Stimulated activated CD8-positive, alpha-beta memory T cell treated with anti-CD3 and anti-CD28 coated beads, Interleukin-15, amount 100 ng/mL, for 4 hours (primary cell): ENCODE results near the gene ZNF25.
"Not testable (repeated sequence)": the region's sequence is repeated elsewhere in the genome, so short reads cannot be mapped to it uniquely, and the experiment has no call there.

Experiments used
- DNase-seq, 2 donors: peaks; one replicate each; pipeline ENCODE4 v3.0.0-alpha.2; 2020; ENCODE audit warnings: low read depth in 2 of 2

The ZNF25 gene

GRCh38 chr10:37976091-37976879 is at the start of gene ZNF25:
Gene ZNF25, minus strand, starts transcription at chr10:37976647. Its CDS starts 4,925 bp downstream, at chr10:37971722.
- DNase-seq: peak; percentile 93 to 96

- no peak for DNase-seq
Measured at GRCh38 chr10:38025283-38025682, 48.8 kb upstream of the ZNF25 start.

GRCh38 chr10:38019124-38019523 is 42.7 kb upstream of the ZNF25 start:
- not testable (repeated sequence) for DNase-seq

- DNase-seq: no peak
Measured at GRCh38 chr10:38016354-38016753, 39.9 kb upstream of the ZNF25 start.

GRCh38 chr10:38010119-38010903 is 33.9 kb upstream of the ZNF25 start, which contains the start of gene ZNF33A:
Gene ZNF33A, plus strand, starts transcription at chr10:38010675. Its CDS starts 1,667 bp downstream, at chr10:38012342.
- peak; percentile 80 to 86 for DNase-seq

- DNase-seq: no peak
Measured at GRCh38 chr10:38007991-38008390, 31.5 kb upstream of the ZNF25 start.

- DNase-seq: no peak
Measured at GRCh38 chr10:38007551-38007950, 31.1 kb upstream of the ZNF25 start.

GRCh38 chr10:38003588-38003987 is 27.1 kb upstream of the ZNF25 start:
- DNase-seq: no peak

- no peak for DNase-seq
Measured at GRCh38 chr10:38003026-38003425, 26.6 kb upstream of the ZNF25 start.

- not testable (repeated sequence) for DNase-seq
Measured at GRCh38 chr10:38000474-38000873, 24.0 kb upstream of the ZNF25 start.

- DNase-seq: not testable (repeated sequence)
Measured at GRCh38 chr10:37998920-37999319, 22.5 kb upstream of the ZNF25 start.

- no peak for DNase-seq
Measured at GRCh38 chr10:37992083-37992482, 15.6 kb upstream of the ZNF25 start.

GRCh38 chr10:37991655-37992054 is 15.2 kb upstream of the ZNF25 start:
- DNase-seq: no peak

- no peak for DNase-seq
Measured at GRCh38 chr10:37976880-37977203, 395 bp upstream of the ZNF25 start.

GRCh38 chr10:37975401-37975991 is 951 bp downstream of the ZNF25 start:
- no peak for DNase-seq

GRCh38 chr10:37972396-37972795 is 4.1 kb downstream of the ZNF25 start:
- no peak for DNase-seq

GRCh38 chr10:37965006-37965405 is 11.4 kb downstream of the ZNF25 start:
- DNase-seq: no peak

- no peak for DNase-seq
Measured at GRCh38 chr10:37960591-37961137, 15.8 kb downstream of the ZNF25 start.

- no peak for DNase-seq
Measured at GRCh38 chr10:37957841-37958240, 18.6 kb downstream of the ZNF25 start.

- DNase-seq: no peak
Measured at GRCh38 chr10:37952926-37953325, 23.5 kb downstream of the ZNF25 start.

GRCh38 chr10:37952043-37952755 is 24.2 kb downstream of the ZNF25 start:
- DNase-seq: no peak

GRCh38 chr10:37948210-37948609 is 28.2 kb downstream of the ZNF25 start:
- DNase-seq: no peak
